PFSK-1 (cell line): ENCODE measurements around the gene OTULIN.

Source experiments
- FOXP2 ChIP-seq: optimal IDR thresholded peaks from 2 replicates; pipeline ENCODE3; 2011; ENCODE audit warnings: borderline replicate concordance, control low read depth, inconsistent platforms; ENCODE audit not compliant: insufficient read depth; ENCODE audit errors: extremely low read length, extremely low read depth
- POLR2AphosphoS5 ChIP-seq: IDR thresholded peaks from 2 replicates; pipeline ENCODE4 v1.6.1; 2012; ENCODE audit warnings: low read depth, mild to moderate bottlenecking, control low read depth, low read length, moderate library complexity
- SIN3A ChIP-seq: IDR thresholded peaks from 2 replicates; pipeline ENCODE4 v1.6.1; 2012; ENCODE audit warnings: mild to moderate bottlenecking, low read length, moderate library complexity, borderline replicate concordance; ENCODE audit not compliant: insufficient read depth
- TAF1 ChIP-seq: IDR thresholded peaks from 2 replicates; pipeline ENCODE4 v1.6.1; 2012; ENCODE audit warnings: low read length, control low read depth, borderline replicate concordance; ENCODE audit not compliant: insufficient read depth
- TF ChIP-seq, protein P1 (sequence below), 2 experiments: IDR thresholded peaks; 2 replicates each; pipeline versions ENCODE4 v1.6.1 to v1.8.0; 2011 to 2012; ENCODE audit warnings: low read depth in 2 of 2, low read length in 2 of 2, control low read depth in 1 of 2, inconsistent platforms in 1 of 2, mild to moderate bottlenecking in 1 of 2, moderate library complexity in 1 of 2; ENCODE audit not compliant: insufficient read depth in 1 of 2

Gene OTULIN

GRCh38 chr5:14714706-14715105, 50.2 kb downstream of the OTULIN start:
- TF ChIP-seq TAF1 (no peak), SIN3A (no peak), POLR2AphosphoS5 (no peak), FOXP2 (no peak)
- TF ChIP-seq, protein P1, sequence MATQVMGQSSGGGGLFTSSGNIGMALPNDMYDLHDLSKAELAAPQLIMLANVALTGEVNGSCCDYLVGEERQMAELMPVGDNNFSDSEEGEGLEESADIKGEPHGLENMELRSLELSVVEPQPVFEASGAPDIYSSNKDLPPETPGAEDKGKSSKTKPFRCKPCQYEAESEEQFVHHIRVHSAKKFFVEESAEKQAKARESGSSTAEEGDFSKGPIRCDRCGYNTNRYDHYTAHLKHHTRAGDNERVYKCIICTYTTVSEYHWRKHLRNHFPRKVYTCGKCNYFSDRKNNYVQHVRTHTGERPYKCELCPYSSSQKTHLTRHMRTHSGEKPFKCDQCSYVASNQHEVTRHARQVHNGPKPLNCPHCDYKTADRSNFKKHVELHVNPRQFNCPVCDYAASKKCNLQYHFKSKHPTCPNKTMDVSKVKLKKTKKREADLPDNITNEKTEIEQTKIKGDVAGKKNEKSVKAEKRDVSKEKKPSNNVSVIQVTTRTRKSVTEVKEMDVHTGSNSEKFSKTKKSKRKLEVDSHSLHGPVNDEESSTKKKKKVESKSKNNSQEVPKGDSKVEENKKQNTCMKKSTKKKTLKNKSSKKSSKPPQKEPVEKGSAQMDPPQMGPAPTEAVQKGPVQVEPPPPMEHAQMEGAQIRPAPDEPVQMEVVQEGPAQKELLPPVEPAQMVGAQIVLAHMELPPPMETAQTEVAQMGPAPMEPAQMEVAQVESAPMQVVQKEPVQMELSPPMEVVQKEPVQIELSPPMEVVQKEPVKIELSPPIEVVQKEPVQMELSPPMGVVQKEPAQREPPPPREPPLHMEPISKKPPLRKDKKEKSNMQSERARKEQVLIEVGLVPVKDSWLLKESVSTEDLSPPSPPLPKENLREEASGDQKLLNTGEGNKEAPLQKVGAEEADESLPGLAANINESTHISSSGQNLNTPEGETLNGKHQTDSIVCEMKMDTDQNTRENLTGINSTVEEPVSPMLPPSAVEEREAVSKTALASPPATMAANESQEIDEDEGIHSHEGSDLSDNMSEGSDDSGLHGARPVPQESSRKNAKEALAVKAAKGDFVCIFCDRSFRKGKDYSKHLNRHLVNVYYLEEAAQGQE (IDR thresholded peaks at IDR 0.05; ENCODE audit: insufficient read depth in 1 of 2, low read depth in 2 of 2, low read length in 2 of 2), result no peak

DNA sequence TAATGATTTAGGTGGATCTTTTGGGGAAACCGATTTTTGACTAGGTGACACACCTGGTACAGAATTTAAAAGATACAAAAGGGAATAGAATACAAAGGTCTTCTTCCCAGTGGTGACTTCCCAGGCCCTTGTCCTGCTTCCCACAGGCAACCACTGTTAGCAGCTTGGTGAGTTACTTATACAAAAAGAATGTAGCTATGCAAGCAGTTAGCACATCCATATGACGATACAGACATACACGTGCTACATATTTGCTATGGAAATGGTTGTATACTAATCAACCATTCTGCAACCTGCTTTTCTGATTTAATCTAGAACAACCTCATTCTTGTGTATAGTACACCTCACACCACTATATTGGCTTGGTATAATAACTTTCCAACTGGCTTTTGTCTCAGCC, 51.0 kb downstream of the OTULIN start:
- TF ChIP-seq FOXP2, result no peak
- TF ChIP-seq, protein P1 (IDR thresholded peaks at IDR 0.05; ENCODE audit: insufficient read depth in 1 of 2, low read depth in 2 of 2, low read length in 2 of 2), result no peak
- no peak for TF ChIP-seq POLR2AphosphoS5
- TF ChIP-seq SIN3A, result no peak
- no peak for TF ChIP-seq TAF1

GRCh38 chr5:14716755-14717752, 52.5 kb downstream of the OTULIN start:
- no peak for TF ChIP-seq SIN3A
- no peak for TF ChIP-seq FOXP2
- no peak for TF ChIP-seq TAF1
- TF ChIP-seq, protein P1 (IDR thresholded peaks at IDR 0.05; ENCODE audit: insufficient read depth in 1 of 2, low read depth in 2 of 2, low read length in 2 of 2), result no peak

DNA sequence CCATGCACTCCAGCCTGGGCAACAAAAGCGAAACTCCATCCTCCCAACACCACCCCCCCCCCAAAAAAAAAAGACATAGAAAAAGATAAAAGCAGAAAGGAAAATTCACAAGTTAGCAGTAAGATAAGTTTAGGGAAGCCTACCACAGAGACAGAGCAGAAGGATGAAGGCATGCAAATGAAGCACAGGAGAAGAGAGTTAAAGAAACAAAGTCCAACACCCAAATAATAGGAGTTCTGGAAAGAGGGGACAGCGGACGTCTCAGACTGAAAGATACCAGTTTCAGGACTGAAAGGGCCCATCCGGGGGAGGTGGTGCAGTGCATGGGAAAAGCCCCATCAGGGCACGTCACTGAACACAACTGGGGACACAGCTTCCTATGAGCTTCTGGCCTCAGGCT, 54.3 kb downstream of the OTULIN start:
- no peak for TF ChIP-seq POLR2AphosphoS5
- TF ChIP-seq SIN3A, result no peak
- no peak for TF ChIP-seq TAF1

DNA sequence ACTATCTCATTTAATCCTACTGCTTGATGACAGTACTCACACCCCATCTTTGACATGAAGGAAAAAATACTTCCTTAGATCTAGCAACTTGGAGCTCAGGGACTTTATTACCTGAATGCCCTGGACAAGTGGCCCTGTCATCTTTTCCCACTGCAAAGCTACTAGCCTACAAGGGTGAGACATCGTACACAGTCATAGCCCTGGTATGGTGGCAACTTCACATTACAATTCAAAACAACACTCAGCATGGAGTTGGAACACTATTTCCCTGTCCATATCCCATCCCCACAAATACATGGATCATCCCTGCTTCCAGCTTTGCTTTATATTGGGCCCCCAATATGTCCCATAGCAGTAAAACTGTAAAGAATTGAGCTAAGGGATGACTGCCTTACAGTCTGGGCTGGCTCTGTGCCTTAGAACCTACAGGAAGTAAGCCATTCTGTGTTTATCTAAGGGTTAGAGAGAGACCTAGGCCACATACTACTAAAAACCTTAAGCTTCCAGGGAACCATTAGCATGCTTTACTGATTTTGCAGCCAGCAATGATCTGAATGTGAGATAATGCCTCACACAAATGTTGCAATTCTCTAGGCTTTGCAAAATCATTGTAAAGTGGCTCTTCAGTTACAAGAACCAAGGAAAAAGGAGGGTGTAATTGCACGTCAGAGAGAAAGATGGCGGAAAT, 55.9 kb downstream of the OTULIN start:
- TF ChIP-seq SIN3A (no peak), POLR2AphosphoS5 (no peak), FOXP2 (no peak)
- TF ChIP-seq, protein P1 (IDR thresholded peaks at IDR 0.05; ENCODE audit: insufficient read depth in 1 of 2, low read depth in 2 of 2, low read length in 2 of 2), result no peak
